ENCODE measurements around the gene OPCML. TPM values are rescaled to one million over a fixed set of nuclear protein-coding genes. Genes with fewer than 3 reads are reported as not detected.
A peak's percentile ranks its signal among the peaks of the same experiment; 100 is the strongest.

OPCML gene
- total and polyA plus RNA-seq, 2 donors from 2014 or later = 0.77 to 1.1 TPM

GRCh38 chr11:132718711-132719671, 813.3 kb downstream of the OPCML start:
- H3K36me3 ChIP-seq (ENCODE audit: control insufficient read depth in 2 of 3, insufficient read depth in 3 of 3, low read length in 3 of 3) = no peaks in the 10 kb centered on the region
- no peak overlapping the region for H3K9ac ChIP-seq (ENCODE audit: low read length in 3 of 3)
- TF ChIP-seq CTCF (IDR thresholded peaks at IDR 0.05; ENCODE audit: borderline replicate concordance, extremely low read depth, insufficient read depth) = no peak
- H3K27ac ChIP-seq (ENCODE audit: low read depth in 2 of 2, low read length in 2 of 2) = no peak overlapping the region
- no peak for FAIRE-seq
- H3K4me1 ChIP-seq (ENCODE audit: control insufficient read depth in 2 of 3, insufficient read depth in 2 of 3, low read depth in 1 of 3, low read length in 3 of 3) = peaks cover 0 to 3% (median 0%) of the 10 kb centered on the region in 3 donors
- H3K27me3 ChIP-seq (ENCODE audit: control insufficient read depth, insufficient read depth, low read length) = no peaks in the 10 kb centered on the region
- no peaks in the 10 kb centered on the region for H3K9me3 ChIP-seq (ENCODE audit: control insufficient read depth in 2 of 3, insufficient read depth in 1 of 3, low read length in 3 of 3)
- no peak overlapping the region for H3K4me3 ChIP-seq (ENCODE audit: low read length in 3 of 3)
- intact Hi-C loops (cut with DNase I) = no loop called here
- peak in 2 of 5 donors; percentile 9 to 21 for DNase-seq

GRCh38 chr11:132717824-132718223, 814.5 kb downstream of the OPCML start:
- no peaks in the 10 kb centered on the region for H3K9me3 ChIP-seq (ENCODE audit: control insufficient read depth in 2 of 3, insufficient read depth in 1 of 3, low read length in 3 of 3)
- H3K27me3 ChIP-seq (ENCODE audit: control insufficient read depth, insufficient read depth, low read length) = no peaks in the 10 kb centered on the region
- FAIRE-seq (no peak), DNase-seq (no peak)
- no peaks in the 10 kb centered on the region for H3K36me3 ChIP-seq (ENCODE audit: control insufficient read depth in 2 of 3, insufficient read depth in 3 of 3, low read length in 3 of 3)
- intact Hi-C loops (cut with DNase I) = no loop called here
- no peak overlapping the region for H3K4me3 ChIP-seq (ENCODE audit: low read length in 3 of 3)
- no peak for TF ChIP-seq CTCF (IDR thresholded peaks at IDR 0.05; ENCODE audit: borderline replicate concordance, extremely low read depth, insufficient read depth)
- peaks cover 0 to 3% (median 0%) of the 10 kb centered on the region in 3 donors for H3K4me1 ChIP-seq (ENCODE audit: control insufficient read depth in 2 of 3, insufficient read depth in 2 of 3, low read depth in 1 of 3, low read length in 3 of 3)
- H3K9ac ChIP-seq (ENCODE audit: low read length in 3 of 3) = no peak overlapping the region
- H3K27ac ChIP-seq (ENCODE audit: low read depth in 2 of 2, low read length in 2 of 2) = no peak overlapping the region

GRCh38 chr11:132716037-132716436, 816.3 kb downstream of the OPCML start:
- Histone ChIP-seq H3K4me1 (ENCODE audit: control insufficient read depth in 2 of 3, insufficient read depth in 2 of 3, low read depth in 1 of 3, low read length in 3 of 3) (peaks cover 0 to 3% (median 0%) of the 10 kb centered on the region in 3 donors), H3K9ac (ENCODE audit: low read length in 3 of 3) (no peak overlapping the region), H3K27ac (ENCODE audit: low read depth in 2 of 2, low read length in 2 of 2) (no peak overlapping the region), H3K27me3 (ENCODE audit: control insufficient read depth, insufficient read depth, low read length) (no peaks in the 10 kb centered on the region), H3K9me3 (ENCODE audit: control insufficient read depth in 2 of 3, insufficient read depth in 1 of 3, low read length in 3 of 3) (no peaks in the 10 kb centered on the region), H3K4me3 (ENCODE audit: low read length in 3 of 3) (no peak overlapping the region), H3K36me3 (ENCODE audit: control insufficient read depth in 2 of 3, insufficient read depth in 3 of 3, low read length in 3 of 3) (no peaks in the 10 kb centered on the region)
- no peak for DNase-seq
- intact Hi-C loops (cut with DNase I) = no loop called here
- no peak for TF ChIP-seq CTCF (IDR thresholded peaks at IDR 0.05; ENCODE audit: borderline replicate concordance, extremely low read depth, insufficient read depth)
- FAIRE-seq = no peak

Data from kidney (tissue), 14 donors.